Lower leg skin (tissue), 3 donors: Measurements from ENCODE around the gene FGGY.

Source experiments
- CTCF ChIP-seq, 3 donors: fragments of 450-650 bp; IDR thresholded peaks; one replicate each; pipeline ENCODE4 v1.5.1; 2016; ENCODE audit warnings: antibody characterized with exemption in 3 of 3, mild to moderate bottlenecking in 3 of 3, moderate library complexity in 2 of 3
- POLR2A ChIP-seq, 2 donors: fragments of 450-650 bp; IDR thresholded peaks; one replicate each; pipeline ENCODE4 v1.6.1; 2016 to 2017; ENCODE audit warnings: antibody characterized with exemption in 2 of 2, mild to moderate bottlenecking in 1 of 2, moderate library complexity in 1 of 2

DNA sequence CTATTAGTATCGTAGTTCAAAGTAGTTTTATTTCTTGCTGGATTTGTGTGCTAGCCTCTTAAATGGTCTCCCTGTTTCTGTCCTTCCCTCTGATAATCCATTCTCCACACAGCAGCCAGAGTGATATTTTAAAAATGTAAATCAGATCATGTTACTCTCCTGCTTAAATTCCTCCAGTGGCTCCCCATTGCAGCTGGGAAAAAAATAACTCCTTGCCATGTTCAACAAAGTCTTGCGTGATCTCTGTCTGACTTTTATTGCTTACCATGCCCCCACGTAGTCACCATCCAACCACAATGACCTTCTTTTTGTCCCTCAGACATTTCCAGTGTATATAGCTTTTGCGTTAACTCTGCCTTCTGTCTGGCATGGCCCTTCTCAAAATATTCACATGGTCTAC is 178.8 kb downstream of the FGGY start:
- TF ChIP-seq CTCF (IDR thresholded peaks at IDR 0.05) (no peak), POLR2A (IDR thresholded peaks at IDR 0.05) (no peak)
